ENCODE results near the gene TOR3A.
"Not testable (repeated sequence)": the region's sequence is repeated elsewhere in the genome, so short reads cannot be mapped to it uniquely, and the experiment has no call there.

The TOR3A gene

GRCh38 chr1:179081687-179082332, at the start of gene TOR3A:
TOR3A (plus strand) TSS chr1:179082070; CDS start chr1:179082129, 59 bp downstream.
- peak; percentile 79 to 94 for DNase-seq (ENCODE audit: low spot score in 2 of 2)
- no peaks in the 10 kb centered on the region for H3K27me3 ChIP-seq (ENCODE audit: low read depth)
- H3K36me3 ChIP-seq (replicated peaks), result peaks cover 7% of the 10 kb centered on the region; the same call in 1 of the 2 replicates
- H3K4me3 ChIP-seq, result peak within 1 kb of the TSS; percentile 73
- H3K9me3 ChIP-seq, result no peaks in the 10 kb centered on the region
- in situ Hi-C loops (cut with MboI; ENCODE audit: low sequenced_read_pairs), result loop anchor here (5.0 kb wide), 1 partner anchor 285 kb away; the partner anchor contains the start of gene AXDND1
- H3K4me1 ChIP-seq, result peaks cover 12% of the 10 kb centered on the region

DNA sequence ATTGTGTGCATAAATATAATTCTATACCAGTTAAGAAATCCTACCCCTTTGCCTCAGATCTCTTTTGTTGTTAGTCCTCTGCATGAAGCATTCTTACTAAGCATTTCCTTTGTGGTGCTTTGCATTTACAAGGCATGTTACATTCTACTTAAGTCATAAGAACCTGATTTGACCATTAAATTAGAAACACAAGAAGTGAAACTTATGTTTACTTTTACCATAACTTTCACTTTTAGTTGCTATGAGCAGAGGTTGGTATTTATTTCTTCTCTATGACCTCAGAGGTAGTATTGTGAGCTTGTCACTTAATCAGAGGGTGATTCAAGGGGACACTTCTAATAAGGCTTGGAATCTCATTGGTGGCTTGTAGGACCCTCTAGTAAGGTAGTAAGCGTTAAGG, 47.1 kb upstream of the TOR3A start:
- DNase-seq (ENCODE audit: low spot score in 2 of 2), result peak in 1 of 2 experiments; percentile 77
- in situ Hi-C loops (cut with MboI; ENCODE audit: low sequenced_read_pairs), result no loop called here
- Histone ChIP-seq H3K4me3 (no peak overlapping the region), H3K9me3 (no peaks in the 10 kb centered on the region), H3K4me1 (peaks cover 47% of the 10 kb centered on the region), H3K36me3 (replicated peaks) (no peaks in the 10 kb centered on the region), H3K27me3 (ENCODE audit: low read depth) (no peaks in the 10 kb centered on the region)

DNA sequence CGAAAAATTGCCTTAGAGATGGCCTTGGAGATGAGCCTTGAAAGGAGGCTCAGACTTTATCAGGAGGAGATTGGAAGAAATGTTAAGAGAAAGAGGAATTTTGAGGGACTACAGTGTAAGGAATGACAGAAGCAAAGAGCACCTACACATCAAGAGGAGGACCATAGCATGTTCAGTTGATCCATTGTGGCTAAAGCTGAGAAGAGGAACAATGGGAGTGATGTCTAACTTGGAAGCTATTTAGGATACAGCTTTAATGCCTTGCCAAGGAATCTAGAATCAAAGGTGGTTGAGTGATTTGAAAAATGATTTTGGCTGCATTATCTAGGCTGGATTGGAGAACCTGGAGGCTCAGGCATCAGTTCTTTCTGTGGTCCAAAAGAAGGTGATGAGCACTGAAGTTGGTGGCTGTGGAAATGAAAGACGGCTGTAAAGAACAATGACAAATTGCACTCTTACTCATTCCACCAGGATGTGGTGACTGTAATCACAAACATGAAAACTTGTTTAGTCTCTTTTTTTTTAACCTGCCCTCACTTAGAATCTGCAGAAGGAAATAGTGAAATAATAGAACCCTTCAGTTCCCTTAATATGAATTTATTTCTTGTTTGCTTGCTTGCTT, 44.9 kb upstream of the TOR3A start:
- H3K4me3 ChIP-seq, result no peak overlapping the region
- no peaks in the 10 kb centered on the region for H3K9me3 ChIP-seq
- DNase-seq (ENCODE audit: low spot score in 2 of 2), result no peak
- H3K36me3 ChIP-seq (replicated peaks), result no peaks in the 10 kb centered on the region
- H3K4me1 ChIP-seq, result peaks cover 25% of the 10 kb centered on the region
- no peaks in the 10 kb centered on the region for H3K27me3 ChIP-seq (ENCODE audit: low read depth)
- in situ Hi-C loops (cut with MboI; ENCODE audit: low sequenced_read_pairs), result no loop called here

GRCh38 chr1:179038528-179039281, 43.2 kb upstream of the TOR3A start:
- peaks cover 21% of the 10 kb centered on the region for H3K4me1 ChIP-seq
- no peak for DNase-seq (ENCODE audit: low spot score in 2 of 2)
- H3K9me3 ChIP-seq, result no peaks in the 10 kb centered on the region

GRCh38 chr1:179039502-179040174, 42.2 kb upstream of the TOR3A start:
- in situ Hi-C loops (cut with MboI; ENCODE audit: low sequenced_read_pairs); H3K36me3 ChIP-seq (replicated peaks); H3K9me3 ChIP-seq; H3K4me3 ChIP-seq; H3K27me3 ChIP-seq (ENCODE audit: low read depth); DNase-seq (ENCODE audit: low spot score in 2 of 2): not testable (repeated sequence)
- peaks cover 12% of the 10 kb centered on the region for H3K4me1 ChIP-seq

More at GRCh38 chr1:179038528-179039281, 43.2 kb upstream of the TOR3A start:
- in situ Hi-C loops (cut with MboI; ENCODE audit: low sequenced_read_pairs), result no loop called here
- Histone ChIP-seq H3K27me3 (ENCODE audit: low read depth) (no peaks in the 10 kb centered on the region), H3K36me3 (replicated peaks) (no peaks in the 10 kb centered on the region), H3K4me3 (no peak overlapping the region)

DNA sequence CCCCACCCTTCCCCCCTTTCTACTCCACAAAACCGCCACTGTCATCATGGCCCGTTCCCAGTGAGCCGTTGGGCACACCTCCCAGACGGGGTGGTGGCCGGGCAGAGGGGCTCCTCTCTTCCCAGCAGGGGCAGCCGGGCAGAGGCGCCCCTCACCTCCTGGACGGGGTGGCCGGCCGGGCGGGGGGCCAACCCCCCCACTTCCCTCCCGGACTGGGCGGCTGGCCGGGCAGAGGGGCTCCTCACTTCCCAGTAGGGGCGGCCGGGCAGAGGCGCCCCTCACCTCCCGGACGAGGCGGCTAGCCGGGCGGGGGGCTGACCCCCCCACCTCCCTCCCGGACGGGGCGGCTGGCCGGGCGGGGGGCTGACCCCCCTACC, 41.7 kb upstream of the TOR3A start:
- not testable (repeated sequence) for H3K4me3 ChIP-seq

GRCh38 chr1:179042087-179042486, 39.8 kb upstream of the TOR3A start:
- H3K9me3 ChIP-seq, result no peaks in the 10 kb centered on the region
- in situ Hi-C loops (cut with MboI; ENCODE audit: low sequenced_read_pairs), result no loop called here
- H3K4me1 ChIP-seq, result 0 out of 2 replicates have a peak, but pooled peaks cover 7% of the 10 kb centered on the region
- H3K27me3 ChIP-seq (ENCODE audit: low read depth), result no peaks in the 10 kb centered on the region
- DNase-seq (ENCODE audit: low spot score in 2 of 2), result no peak
- H3K36me3 ChIP-seq (replicated peaks), result no peaks in the 10 kb centered on the region
- H3K4me3 ChIP-seq, result no peak overlapping the region

More for the DNA sequence above, 41.7 kb upstream of the TOR3A start:
- H3K4me1 ChIP-seq; H3K27me3 ChIP-seq (ENCODE audit: low read depth); H3K9me3 ChIP-seq; H3K36me3 ChIP-seq (replicated peaks); DNase-seq (ENCODE audit: low spot score in 2 of 2); in situ Hi-C loops (cut with MboI; ENCODE audit: low sequenced_read_pairs): not testable (repeated sequence)

DNA sequence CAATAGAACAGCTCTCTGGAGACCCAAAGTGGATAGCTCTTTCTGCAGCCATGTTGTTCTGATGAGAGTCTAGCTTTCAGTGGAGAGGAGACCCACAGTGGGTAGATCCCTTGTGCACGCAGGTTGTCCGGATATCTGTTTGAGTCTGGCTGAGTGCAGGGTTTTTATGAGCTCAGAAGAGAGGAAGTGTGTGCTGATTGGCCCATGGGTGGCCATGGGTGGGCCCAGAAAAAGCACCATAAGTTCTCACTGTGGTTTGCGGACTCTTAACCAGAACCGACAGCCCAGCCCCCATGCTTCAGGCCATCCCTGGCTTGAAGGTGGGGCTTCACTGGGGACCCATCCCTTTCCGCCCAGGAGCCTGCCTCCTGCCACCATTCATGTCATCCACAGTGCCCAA, 39.2 kb upstream of the TOR3A start:
- no peaks in the 10 kb centered on the region for H3K36me3 ChIP-seq (replicated peaks)
- in situ Hi-C loops (cut with MboI; ENCODE audit: low sequenced_read_pairs), result no loop called here
- DNase-seq (ENCODE audit: low spot score in 2 of 2), result no peak

GRCh38 chr1:179043266-179043665, 38.6 kb upstream of the TOR3A start:
- no peaks in the 10 kb centered on the region for H3K9me3 ChIP-seq
- no peaks in the 10 kb centered on the region for H3K36me3 ChIP-seq (replicated peaks)
- 0 out of 2 replicates have a peak, but pooled peaks cover 7% of the 10 kb centered on the region for H3K4me1 ChIP-seq
- in situ Hi-C loops (cut with MboI; ENCODE audit: low sequenced_read_pairs), result no loop called here
- H3K27me3 ChIP-seq (ENCODE audit: low read depth), result no peaks in the 10 kb centered on the region
- H3K4me3 ChIP-seq, result no peak overlapping the region
- no peak for DNase-seq (ENCODE audit: low spot score in 2 of 2)

More for the DNA sequence above, 39.2 kb upstream of the TOR3A start:
- Histone ChIP-seq H3K27me3 (ENCODE audit: low read depth) (no peaks in the 10 kb centered on the region), H3K4me3 (no peak overlapping the region), H3K9me3 (no peaks in the 10 kb centered on the region), H3K4me1 (0 out of 2 replicates have a peak, but pooled peaks cover 7% of the 10 kb centered on the region)

- Histone ChIP-seq H3K36me3 (replicated peaks) (no peaks in the 10 kb centered on the region), H3K27me3 (ENCODE audit: low read depth) (no peaks in the 10 kb centered on the region), H3K4me3 (no peak overlapping the region), H3K9me3 (no peaks in the 10 kb centered on the region), H3K4me1 (0 out of 2 replicates have a peak, but pooled peaks cover 3% of the 10 kb centered on the region)
- no peak for DNase-seq (ENCODE audit: low spot score in 2 of 2)
- in situ Hi-C loops (cut with MboI; ENCODE audit: low sequenced_read_pairs), result no loop called here
Measured at GRCh38 chr1:179043907-179044306, 38.0 kb upstream of the TOR3A start.

DNA sequence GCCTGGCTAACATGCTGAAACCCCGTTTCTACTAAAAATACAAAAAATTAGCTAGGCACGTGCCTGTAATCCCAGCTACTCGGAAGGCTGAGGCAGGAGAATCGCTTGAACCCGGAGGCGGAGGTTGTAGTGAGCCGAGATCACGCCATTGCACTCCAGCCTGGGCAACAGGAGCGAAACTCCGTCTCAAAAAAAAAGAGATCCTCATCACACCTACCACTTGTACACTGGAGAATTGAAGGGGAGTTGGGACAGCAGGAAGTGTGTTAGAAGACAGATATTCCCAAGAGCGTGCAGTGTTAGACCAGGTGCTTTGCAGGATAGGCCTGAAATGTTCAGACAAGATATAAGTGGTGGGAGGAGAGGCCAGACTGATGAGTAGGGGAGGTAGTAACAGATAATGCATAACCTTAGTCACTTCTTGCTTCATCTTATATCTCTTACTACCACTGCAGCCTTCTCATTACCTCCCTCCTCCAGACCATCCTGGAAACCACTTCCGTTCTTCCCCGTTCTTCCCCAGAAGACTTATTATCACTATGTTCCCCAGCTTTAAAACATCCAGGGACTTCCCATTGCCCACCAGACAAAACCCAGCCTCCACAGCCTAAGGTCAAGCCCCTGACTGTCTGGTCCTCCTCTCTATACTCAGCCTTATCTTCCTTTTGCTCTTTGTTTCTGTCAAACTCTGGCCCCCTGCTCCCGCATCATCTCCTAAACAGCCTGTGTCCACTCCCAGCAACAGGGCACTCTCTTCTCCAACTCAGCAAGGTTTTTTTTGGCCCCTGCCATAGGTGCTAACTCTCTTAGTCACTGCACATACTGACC, 34.8 kb upstream of the TOR3A start:
- Histone ChIP-seq H3K36me3 (replicated peaks) (no peaks in the 10 kb centered on the region), H3K4me1 (peaks cover 1% of the 10 kb centered on the region), H3K4me3 (no peak overlapping the region), H3K27me3 (ENCODE audit: low read depth) (no peaks in the 10 kb centered on the region), H3K9me3 (no peaks in the 10 kb centered on the region)
- in situ Hi-C loops (cut with MboI; ENCODE audit: low sequenced_read_pairs), result no loop called here
- no peak for DNase-seq (ENCODE audit: low spot score in 2 of 2)

DNA sequence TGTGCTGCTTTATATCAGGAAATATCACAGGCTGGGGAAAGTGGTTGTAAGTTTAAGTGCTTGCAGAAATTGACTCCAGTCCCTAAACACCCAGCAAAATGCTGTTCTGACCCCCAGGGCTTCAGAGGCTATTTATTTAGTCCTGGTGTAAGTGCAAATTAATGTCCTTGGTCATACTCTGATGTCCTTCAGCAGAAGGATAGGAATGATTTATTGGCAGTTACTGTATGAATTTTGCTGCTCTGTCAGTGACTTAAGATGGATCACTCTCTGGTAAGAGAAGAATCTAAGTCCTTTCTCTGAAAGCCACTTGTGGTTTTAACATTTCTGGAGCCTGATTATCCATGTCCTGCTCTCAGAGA, 34.3 kb upstream of the TOR3A start:
- in situ Hi-C loops (cut with MboI; ENCODE audit: low sequenced_read_pairs), result no loop called here
- Histone ChIP-seq H3K9me3 (no peaks in the 10 kb centered on the region), H3K27me3 (ENCODE audit: low read depth) (no peaks in the 10 kb centered on the region), H3K4me3 (no peak overlapping the region), H3K4me1 (peaks cover 7% of the 10 kb centered on the region), H3K36me3 (replicated peaks) (no peaks in the 10 kb centered on the region)
- DNase-seq (ENCODE audit: low spot score in 2 of 2), result no peak
